Measurements from ENCODE around the gene CENPE. TPM values are rescaled to one million over a fixed set of nuclear protein-coding genes. Genes with fewer than 3 reads are reported as not detected.
A peak's percentile ranks its signal among the peaks of the same experiment; 100 is the strongest.
"Not testable (repeated sequence)": the region's sequence is repeated elsewhere in the genome, so short reads cannot be mapped to it uniquely, and the experiment has no call there.

The CENPE gene
- total RNA-seq, result 10 to 100 TPM in 1 of 4 donors, 1 to 10 TPM in 3; 2.3 to 10.7 (median 7.1) TPM

GRCh38 chr4:103198111-103198765, at the start of gene CENPE:
Gene CENPE (minus strand): TSS chr4:103198343. CDS start chr4:103198319, 24 bp downstream.
- Histone ChIP-seq H3K4me3 (peak within 1 kb of the TSS; percentile 68 to 88 (median 79)), H3K27ac (peak within 1 kb of the TSS; percentile 7 to 61 (median 58)), H3K9me3 (no peaks in the 10 kb centered on the region), H3K27me3 (no peaks in the 10 kb centered on the region), H3K4me1 (peaks cover 0 to 4% (median 0%) of the 10 kb centered on the region in 4 donors), H3K36me3 (no peaks in the 10 kb centered on the region)
- peak; percentile 83 to 93 (median 92) for DNase-seq
- TF ChIP-seq CTCF (IDR thresholded peaks at IDR 0.05) (no peak), POLR2A (IDR thresholded peaks at IDR 0.05) (peak in 1 of 2 donors; percentile 18)

GRCh38 chr4:103244251-103244650, 46.1 kb upstream of the CENPE start:
- no peaks in the 10 kb centered on the region for H3K9me3 ChIP-seq
- H3K27ac ChIP-seq, result no peak overlapping the region
- H3K27me3 ChIP-seq, result no peaks in the 10 kb centered on the region
- TF ChIP-seq POLR2A (IDR thresholded peaks at IDR 0.05), result no peak
- TF ChIP-seq CTCF (IDR thresholded peaks at IDR 0.05), result no peak
- no peak for DNase-seq
- H3K36me3 ChIP-seq, result no peaks in the 10 kb centered on the region
- no peak overlapping the region for H3K4me3 ChIP-seq
- H3K4me1 ChIP-seq, result no peaks in the 10 kb centered on the region

GRCh38 chr4:103230938-103231337, 32.8 kb upstream of the CENPE start:
- not testable (repeated sequence) for DNase-seq, H3K4me3 ChIP-seq, H3K27ac ChIP-seq, H3K27me3 ChIP-seq, H3K4me1 ChIP-seq, H3K9me3 ChIP-seq, H3K36me3 ChIP-seq

- not testable (repeated sequence) for H3K27ac ChIP-seq, H3K27me3 ChIP-seq, H3K4me3 ChIP-seq, H3K36me3 ChIP-seq, H3K4me1 ChIP-seq, H3K9me3 ChIP-seq, DNase-seq
Measured at GRCh38 chr4:103223556-103223955, 25.4 kb upstream of the CENPE start.

- H3K36me3 ChIP-seq, result no peaks in the 10 kb centered on the region
- no peak for DNase-seq
- no peaks in the 10 kb centered on the region for H3K4me1 ChIP-seq
- H3K27me3 ChIP-seq, result no peaks in the 10 kb centered on the region
- no peaks in the 10 kb centered on the region for H3K9me3 ChIP-seq
- TF ChIP-seq CTCF (IDR thresholded peaks at IDR 0.05) (no peak), POLR2A (IDR thresholded peaks at IDR 0.05) (no peak)
- H3K4me3 ChIP-seq, result no peak overlapping the region
- H3K27ac ChIP-seq, result no peak overlapping the region
Measured at GRCh38 chr4:103207673-103208072, 9.5 kb upstream of the CENPE start.

- Histone ChIP-seq H3K9me3 (no peaks in the 10 kb centered on the region), H3K27ac (no peak overlapping the region), H3K27me3 (no peaks in the 10 kb centered on the region), H3K36me3 (no peaks in the 10 kb centered on the region), H3K4me1 (no peaks in the 10 kb centered on the region), H3K4me3 (no peak overlapping the region)
- no peak for DNase-seq
- TF ChIP-seq CTCF (IDR thresholded peaks at IDR 0.05) (peak in 1 of 6 experiments; percentile 8), POLR2A (IDR thresholded peaks at IDR 0.05) (no peak)
Measured at GRCh38 chr4:103204111-103204510, 6.0 kb upstream of the CENPE start.

GRCh38 chr4:103201724-103202123, 3.6 kb upstream of the CENPE start:
- H3K4me1 ChIP-seq, result peaks cover 0 to 4% (median 0%) of the 10 kb centered on the region in 4 donors
- H3K27me3 ChIP-seq, result no peaks in the 10 kb centered on the region
- no peak for TF ChIP-seq POLR2A (IDR thresholded peaks at IDR 0.05)
- TF ChIP-seq CTCF (IDR thresholded peaks at IDR 0.05), result no peak
- no peak overlapping the region for H3K27ac ChIP-seq
- H3K36me3 ChIP-seq, result no peaks in the 10 kb centered on the region
- no peak overlapping the region for H3K4me3 ChIP-seq
- no peaks in the 10 kb centered on the region for H3K9me3 ChIP-seq
- no peak for DNase-seq

All from Peyer's patch (tissue), 4 donors.